GM10266 (cell line): Measurements from ENCODE around the gene POLR3H.

Experiments
- DNase-seq: peaks from one replicate; pipeline ENCODE4 v3.0.0; 2012; ENCODE audit errors: extremely low spot score
- TF ChIP-seq, protein P1 (sequence below): IDR thresholded peaks from 2 replicates; pipeline ENCODE4 v1.5.1; 2012; ENCODE audit warnings: mild to moderate bottlenecking, low read depth; ENCODE audit not compliant: control insufficient read depth, insufficient read depth; ENCODE audit errors: missing control alignments

Gene POLR3H

DNA sequence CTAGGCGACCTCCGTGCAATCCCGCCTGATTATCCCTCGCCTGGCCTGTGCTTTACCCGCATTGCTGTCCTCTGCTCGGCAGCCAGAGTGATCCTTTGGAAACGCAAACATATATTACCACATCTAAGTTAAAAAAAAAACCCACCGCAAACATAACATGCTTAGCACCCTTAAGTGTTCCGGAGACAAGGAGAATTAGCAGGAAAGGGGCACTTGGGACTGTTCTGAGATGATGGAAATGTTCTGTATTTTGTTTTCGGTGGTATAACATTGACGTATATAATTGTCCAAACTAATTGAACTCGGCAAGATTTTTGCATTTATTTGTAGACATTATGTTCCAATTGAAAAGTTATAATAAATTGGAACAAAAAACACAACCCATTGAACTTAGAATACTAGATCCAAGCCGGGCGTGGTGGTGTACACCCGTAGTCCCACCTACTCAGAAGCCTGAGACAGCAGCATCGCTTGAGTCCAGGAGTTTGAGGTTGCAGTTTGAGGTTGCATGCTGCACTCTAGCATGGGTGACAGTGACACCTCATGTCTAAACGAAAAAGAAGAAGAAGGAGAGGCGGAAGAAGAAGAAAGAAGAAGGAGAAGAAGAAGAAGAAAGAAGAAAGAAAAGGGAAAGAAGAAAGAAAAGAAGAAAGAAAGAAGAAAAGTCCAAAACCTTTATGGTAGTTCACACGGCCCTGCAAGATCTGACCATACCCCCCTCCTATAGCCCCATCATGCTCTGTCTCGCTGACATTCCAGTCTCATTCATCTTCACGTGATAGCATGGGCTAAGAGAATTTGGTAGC is 604 bp upstream of the POLR3H start:
- DNase-seq, result no peak
- TF ChIP-seq, protein P1, sequence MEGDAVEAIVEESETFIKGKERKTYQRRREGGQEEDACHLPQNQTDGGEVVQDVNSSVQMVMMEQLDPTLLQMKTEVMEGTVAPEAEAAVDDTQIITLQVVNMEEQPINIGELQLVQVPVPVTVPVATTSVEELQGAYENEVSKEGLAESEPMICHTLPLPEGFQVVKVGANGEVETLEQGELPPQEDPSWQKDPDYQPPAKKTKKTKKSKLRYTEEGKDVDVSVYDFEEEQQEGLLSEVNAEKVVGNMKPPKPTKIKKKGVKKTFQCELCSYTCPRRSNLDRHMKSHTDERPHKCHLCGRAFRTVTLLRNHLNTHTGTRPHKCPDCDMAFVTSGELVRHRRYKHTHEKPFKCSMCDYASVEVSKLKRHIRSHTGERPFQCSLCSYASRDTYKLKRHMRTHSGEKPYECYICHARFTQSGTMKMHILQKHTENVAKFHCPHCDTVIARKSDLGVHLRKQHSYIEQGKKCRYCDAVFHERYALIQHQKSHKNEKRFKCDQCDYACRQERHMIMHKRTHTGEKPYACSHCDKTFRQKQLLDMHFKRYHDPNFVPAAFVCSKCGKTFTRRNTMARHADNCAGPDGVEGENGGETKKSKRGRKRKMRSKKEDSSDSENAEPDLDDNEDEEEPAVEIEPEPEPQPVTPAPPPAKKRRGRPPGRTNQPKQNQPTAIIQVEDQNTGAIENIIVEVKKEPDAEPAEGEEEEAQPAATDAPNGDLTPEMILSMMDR, result no peak

DNA sequence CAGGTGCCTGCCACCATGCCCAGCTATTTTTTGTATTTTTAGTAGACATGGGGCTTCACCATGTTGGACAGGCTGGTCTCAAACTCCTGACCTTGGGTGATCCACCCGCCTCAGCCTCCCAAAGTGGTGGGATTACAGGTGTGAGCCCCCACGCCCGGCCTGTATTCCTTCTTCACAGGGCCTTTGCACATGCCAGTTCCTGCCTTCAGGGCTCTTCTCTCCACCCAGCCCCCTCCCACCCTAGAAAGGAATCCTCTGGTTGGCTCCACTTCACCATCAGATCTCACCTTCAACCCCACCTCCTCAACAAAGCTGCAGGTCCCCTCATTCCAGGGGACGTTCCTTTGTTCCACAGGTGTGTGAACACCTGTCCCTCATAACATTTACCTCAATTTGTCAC is 2.0 kb downstream of the POLR3H start:
- no peak for DNase-seq
- TF ChIP-seq, protein P1, result no peak

DNA sequence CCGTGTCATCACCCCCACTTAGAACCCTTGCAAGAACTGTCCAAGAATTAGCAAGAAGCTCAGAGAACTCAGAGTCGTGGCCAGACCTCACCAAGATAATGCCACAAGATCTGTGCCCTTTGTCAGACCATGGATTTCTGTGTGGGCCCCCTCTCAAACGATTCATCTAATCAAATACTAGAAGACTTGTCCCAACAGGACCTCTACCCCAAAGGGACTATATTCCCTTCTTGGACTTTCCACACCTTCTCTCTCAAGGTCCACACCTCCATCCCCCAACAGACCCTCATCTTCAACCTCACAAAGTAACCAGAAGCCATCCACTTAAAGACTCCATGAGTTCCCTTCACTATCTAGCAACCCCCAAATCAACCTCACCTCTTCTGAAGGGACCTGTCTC is 2.8 kb downstream of the POLR3H start:
- TF ChIP-seq, protein P1, result no peak
- DNase-seq, result no peak

DNA sequence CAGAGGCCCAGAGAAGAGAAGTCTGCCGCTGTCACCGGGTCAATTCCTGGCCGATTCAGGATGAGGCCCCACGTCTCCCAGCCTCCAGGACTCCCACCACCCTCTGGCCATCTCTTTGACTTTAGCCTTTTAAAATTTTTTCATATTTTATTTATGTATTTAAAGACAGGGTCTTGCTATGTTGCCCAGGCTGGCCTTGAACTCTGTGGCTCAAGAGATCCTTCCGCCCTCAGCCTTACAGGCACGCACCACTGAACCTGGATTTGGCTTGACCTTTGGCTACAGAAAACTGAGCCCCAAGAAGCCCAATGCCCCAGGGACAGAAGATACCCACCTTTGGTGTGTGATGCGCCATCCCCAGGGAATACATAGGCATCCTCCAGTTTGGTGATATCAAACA is 3.9 kb downstream of the POLR3H start:
- TF ChIP-seq, protein P1, result no peak
- no peak for DNase-seq

DNA sequence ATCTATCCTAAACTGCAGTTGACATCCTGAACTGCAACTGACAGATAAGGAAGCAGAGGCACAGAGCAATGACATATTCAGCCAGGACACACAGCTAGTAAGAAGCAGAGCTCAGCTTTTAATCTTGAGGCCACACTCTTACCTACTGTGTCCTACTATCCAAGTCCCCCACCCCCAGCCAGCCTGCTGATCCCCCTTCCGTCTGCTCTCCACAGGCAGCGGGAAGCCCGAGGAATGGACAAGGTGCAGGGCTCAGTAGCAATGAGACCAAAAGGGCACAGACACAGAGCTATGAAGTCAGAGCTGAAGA is 4.3 kb downstream of the POLR3H start:
- TF ChIP-seq, protein P1, result no peak
- DNase-seq, result no peak

DNA sequence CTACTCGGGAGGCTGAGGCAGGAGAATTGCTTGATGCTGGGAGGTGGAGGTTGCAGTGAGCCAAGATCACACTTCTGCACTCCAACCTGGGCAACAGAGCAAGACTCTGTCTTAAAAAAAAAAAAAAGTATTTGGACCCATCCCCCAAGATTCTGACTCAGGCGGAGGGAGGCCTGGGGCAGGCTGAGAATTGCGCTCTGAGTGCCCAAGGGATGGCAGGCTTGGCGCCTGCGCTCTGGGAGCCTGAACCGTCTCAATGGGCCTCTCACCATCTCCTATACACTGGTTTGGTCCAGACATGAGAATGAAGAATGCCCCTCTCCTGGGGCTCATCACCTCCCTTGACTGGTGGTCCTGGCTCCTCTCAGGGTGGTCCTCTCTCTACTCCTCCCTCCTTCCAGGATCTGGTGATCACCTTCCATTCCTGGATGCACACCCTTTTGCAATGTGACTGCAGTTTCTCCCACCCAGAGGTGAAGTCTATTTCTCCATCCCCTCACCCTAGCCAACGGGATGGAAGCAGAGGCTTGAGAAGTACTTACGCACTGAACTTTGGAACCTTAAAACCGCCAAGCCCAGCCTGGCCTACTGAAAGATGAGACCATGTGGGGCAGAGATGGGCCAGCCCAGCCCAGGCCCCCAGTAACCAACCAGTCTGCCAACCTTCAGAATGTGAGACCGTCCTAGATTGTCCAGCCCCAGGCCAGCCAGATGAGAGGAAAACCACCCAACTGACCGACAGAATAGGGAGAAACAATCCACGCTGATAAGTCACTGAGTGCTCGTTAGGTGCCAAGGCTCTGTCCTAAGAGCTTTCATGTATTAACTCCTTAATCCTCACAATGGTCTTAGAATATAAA is 4.9 kb downstream of the POLR3H start:
- DNase-seq, result no peak
- TF ChIP-seq, protein P1, result no peak

DNA sequence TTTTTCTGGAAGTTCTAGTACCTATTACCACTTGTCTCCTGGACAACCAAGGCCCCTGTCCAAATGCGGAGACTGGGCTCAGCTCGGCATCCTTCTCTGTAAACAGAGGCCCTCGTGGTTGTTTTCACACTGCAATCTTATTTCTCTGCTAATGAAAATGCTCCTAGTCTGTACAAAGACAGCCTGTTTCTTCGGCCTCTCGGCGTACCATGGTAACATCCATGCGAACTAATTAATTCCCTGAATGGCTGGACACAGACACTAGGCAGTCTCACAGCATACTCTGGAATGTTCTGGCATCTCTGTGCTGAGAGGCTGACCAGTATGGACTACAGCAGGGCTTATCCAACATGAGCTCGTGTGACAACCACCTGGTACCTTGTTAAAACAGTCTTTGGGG is 5.7 kb downstream of the POLR3H start:
- TF ChIP-seq, protein P1, result no peak

More for the DNA sequence above, 5.7 kb downstream of the POLR3H start:
- no peak for DNase-seq
